Astrocyte of the cerebellum (primary cell): Measurements from ENCODE around the gene PACRG.

Experiments used
- DNase-seq: peaks from one replicate; pipeline ENCODE4 v3.0.0-alpha.2; 2011; ENCODE audit warnings: low read depth
- H3K4me3 ChIP-seq: 2 replicates; pipeline ENCODE4 v1.5.1; 2011; ENCODE audit warnings: mild to moderate bottlenecking, low read depth, low read length, moderate library complexity
- in situ Hi-C: cut with HindIII; loops from 2 replicates; pipeline ENCODE4 v1.10.0; 2017; ENCODE audit warnings: low sequenced_read_pairs
- TF ChIP-seq, protein P1 (sequence below): IDR thresholded peaks from 2 replicates; pipeline ENCODE4 v1.5.1; 2012; ENCODE audit warnings: low read length, low read depth, moderate library complexity, mild to moderate bottlenecking; ENCODE audit errors: missing control alignments

Gene PACRG

GRCh38 chr6:162777091-162777490, 49.3 kb downstream of the PACRG start:
- in situ Hi-C loops = no loop called here
- H3K4me3 ChIP-seq = no peak overlapping the region
- TF ChIP-seq, protein P1, sequence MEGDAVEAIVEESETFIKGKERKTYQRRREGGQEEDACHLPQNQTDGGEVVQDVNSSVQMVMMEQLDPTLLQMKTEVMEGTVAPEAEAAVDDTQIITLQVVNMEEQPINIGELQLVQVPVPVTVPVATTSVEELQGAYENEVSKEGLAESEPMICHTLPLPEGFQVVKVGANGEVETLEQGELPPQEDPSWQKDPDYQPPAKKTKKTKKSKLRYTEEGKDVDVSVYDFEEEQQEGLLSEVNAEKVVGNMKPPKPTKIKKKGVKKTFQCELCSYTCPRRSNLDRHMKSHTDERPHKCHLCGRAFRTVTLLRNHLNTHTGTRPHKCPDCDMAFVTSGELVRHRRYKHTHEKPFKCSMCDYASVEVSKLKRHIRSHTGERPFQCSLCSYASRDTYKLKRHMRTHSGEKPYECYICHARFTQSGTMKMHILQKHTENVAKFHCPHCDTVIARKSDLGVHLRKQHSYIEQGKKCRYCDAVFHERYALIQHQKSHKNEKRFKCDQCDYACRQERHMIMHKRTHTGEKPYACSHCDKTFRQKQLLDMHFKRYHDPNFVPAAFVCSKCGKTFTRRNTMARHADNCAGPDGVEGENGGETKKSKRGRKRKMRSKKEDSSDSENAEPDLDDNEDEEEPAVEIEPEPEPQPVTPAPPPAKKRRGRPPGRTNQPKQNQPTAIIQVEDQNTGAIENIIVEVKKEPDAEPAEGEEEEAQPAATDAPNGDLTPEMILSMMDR = no peak
- DNase-seq = no peak

GRCh38 chr6:162778603-162779002, 50.8 kb downstream of the PACRG start:
- DNase-seq = no peak
- in situ Hi-C loops = no loop called here
- TF ChIP-seq, protein P1 = no peak
- no peak overlapping the region for H3K4me3 ChIP-seq

- in situ Hi-C loops = no loop called here
- TF ChIP-seq, protein P1 = no peak
- no peak for DNase-seq
- H3K4me3 ChIP-seq = no peak overlapping the region
Observed at GRCh38 chr6:162785632-162786242, 58.0 kb downstream of the PACRG start.

- H3K4me3 ChIP-seq = no peak overlapping the region
- DNase-seq = no peak
- in situ Hi-C loops = no loop called here
- TF ChIP-seq, protein P1 = no peak
Observed at GRCh38 chr6:162798546-162799266, 70.9 kb downstream of the PACRG start.

- H3K4me3 ChIP-seq = no peak overlapping the region
- in situ Hi-C loops = no loop called here
- TF ChIP-seq, protein P1 = no peak
- no peak for DNase-seq
Observed at GRCh38 chr6:162814426-162814973, 86.7 kb downstream of the PACRG start.

DNA sequence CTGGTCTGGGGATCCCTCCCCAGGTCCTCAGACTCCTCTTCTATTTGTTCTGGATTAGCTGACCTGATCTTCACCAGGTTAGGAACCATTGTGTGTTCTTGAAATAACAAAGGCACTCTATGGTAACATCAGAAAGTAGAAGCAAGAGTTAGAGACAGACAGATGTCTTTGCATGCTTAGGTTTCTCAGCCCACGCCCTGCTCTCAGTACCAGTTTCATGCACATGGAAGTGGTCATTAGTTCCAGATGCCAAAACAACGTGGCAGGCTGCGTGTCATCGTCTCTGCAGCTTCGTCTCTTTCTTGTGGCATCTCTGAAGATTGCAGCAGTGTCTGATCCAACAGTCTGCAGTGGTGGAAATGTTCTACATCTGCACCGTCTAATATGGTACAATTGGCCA, 89.4 kb downstream of the PACRG start:
- in situ Hi-C loops = no loop called here
- TF ChIP-seq, protein P1 = no peak
- no peak overlapping the region for H3K4me3 ChIP-seq
- DNase-seq = no peak
